Endothelial cell of umbilical vein (primary cell): Measurements from ENCODE around the gene STARD3NL. TPM values are rescaled to one million over a fixed set of nuclear protein-coding genes. Genes with fewer than 3 reads are reported as not detected.
"Not testable (repeated sequence)": the region's sequence is repeated elsewhere in the genome, so short reads cannot be mapped to it uniquely, and the experiment has no call there.

Experiments used
- BruUV-seq: library from RNA; stranded (reverse); fragments of 400-500 nt; replicated peaks from 2 replicates; lab custom pipeline; 2021; lab: Mats Ljungman, UMichigan
- CTCF ChIA-PET: fragments of 300-600, 350-600 bp; sonication (Branson Sonifier 250); formaldehyde crosslinking; loops from one replicate; lab custom pipeline; 2021; ENCODE audit warnings: antibody characterized with exemption, inconsistent platforms; lab: Charles Lee
- POLR2A ChIA-PET: fragments of 300-600, 350-600 bp; sonication (Branson Sonifier 250); formaldehyde crosslinking; loops from one replicate; lab custom pipeline; 2021; ENCODE audit warnings: antibody characterized with exemption, inconsistent platforms; lab: Charles Lee
- DNase-seq: peaks from one replicate; pipeline ENCODE4 v3.0.0-alpha.2; 2011; ENCODE audit warnings: low read depth, low spot score
- FAIRE-seq: peaks from 2 replicates; lab custom pipeline; 2011; peaks lifted over from hg19 to GRCh38; lab: Jason Lieb, UNC
- H2AFZ ChIP-seq: 2 replicates; pipeline ENCODE4 v1.6.0; 2012; ENCODE audit warnings: low read depth, low read length, control low read depth, inconsistent platforms
- H3K27ac ChIP-seq: 2 replicates; pipeline ENCODE4 v1.5.1; 2011; ENCODE audit warnings: low read depth, mild to moderate bottlenecking, control low read depth, low read length, moderate library complexity; ENCODE audit not compliant: insufficient read depth
- H3K27me3 ChIP-seq, 2 experiments: 2 replicates each; pipeline versions ENCODE4 v1.6.0 to v1.6.1; 2011; ENCODE audit warnings: low read length in 2 of 2, mixed read lengths in 1 of 2; ENCODE audit not compliant: control insufficient read depth in 2 of 2, insufficient read depth in 2 of 2
- H3K36me3 ChIP-seq, 2 experiments: 2 replicates in 1 of 2; 3 replicates in 1 of 2; pipeline ENCODE4 v1.5.1; 2011; ENCODE audit warnings: low read length in 2 of 2, mild to moderate bottlenecking in 1 of 2, moderate library complexity in 1 of 2; ENCODE audit not compliant: control insufficient read depth in 2 of 2, insufficient read depth in 2 of 2; ENCODE audit errors: extremely low read depth in 1 of 2
- H3K4me1 ChIP-seq: 3 replicates; pipeline ENCODE4 v1.5.1; 2011; ENCODE audit warnings: mild to moderate bottlenecking, low read length; ENCODE audit not compliant: control insufficient read depth, insufficient read depth; ENCODE audit errors: extremely low read depth
- H3K4me2 ChIP-seq: 2 replicates; pipeline ENCODE4 v1.6.1; 2011; ENCODE audit warnings: low read length, control low read depth, mixed read lengths; ENCODE audit not compliant: insufficient read depth
- H3K4me3 ChIP-seq, 3 experiments: fragments of 200-600 bp in 1 of 3; sonication (generic), shearing (Covaris generic) in 1 of 3; replicated peaks in 1 of 3; 2 replicates each; pipeline ENCODE4 v1.5.1; 2011 to 2016; ENCODE audit warnings: control low read depth in 3 of 3, low read length in 3 of 3, mild to moderate bottlenecking in 2 of 3, inconsistent platforms in 1 of 3, low read depth in 1 of 3, moderate library complexity in 1 of 3; ENCODE audit not compliant: insufficient read depth in 1 of 3
- H3K79me2 ChIP-seq: 2 replicates; pipeline ENCODE4 v1.6.0; 2012; ENCODE audit warnings: low read length, inconsistent platforms; ENCODE audit not compliant: control insufficient read depth, insufficient read depth
- H3K9ac ChIP-seq: replicated peaks from 2 replicates; pipeline ENCODE3; 2011; ENCODE audit warnings: low read length, control low read depth; ENCODE audit not compliant: insufficient read depth; ENCODE audit errors: extremely low read depth
- H3K9me1 ChIP-seq: replicated peaks from 3 replicates; pipeline ENCODE4 v1.6.0; 2011; ENCODE audit warnings: mild to moderate bottlenecking, low read length; ENCODE audit not compliant: control insufficient read depth, insufficient read depth; ENCODE audit errors: extremely low read depth
- H3K9me3 ChIP-seq: replicated peaks from 2 replicates; pipeline ENCODE4 v1.5.1; 2012; ENCODE audit warnings: low read length, inconsistent platforms; ENCODE audit not compliant: control insufficient read depth, insufficient read depth
- H4K20me1 ChIP-seq: replicated peaks from 2 replicates; pipeline ENCODE3; 2011; ENCODE audit warnings: mild to moderate bottlenecking, low read length; ENCODE audit not compliant: control insufficient read depth, insufficient read depth; ENCODE audit errors: extremely low read depth
- CTCF ChIP-seq, 2 donors: IDR thresholded peaks; 1 replicate in 1 of 2; 2 replicates in 1 of 2; pipeline ENCODE4 v1.5.1; 2011; ENCODE audit warnings: low read length in 2 of 2, mild to moderate bottlenecking in 2 of 2, moderate library complexity in 2 of 2, control low read depth in 1 of 2, inconsistent platforms in 1 of 2, low read depth in 1 of 2; ENCODE audit not compliant: insufficient read depth in 1 of 2; ENCODE audit errors: extremely low read depth in 1 of 2
- EZH2 ChIP-seq: IDR thresholded peaks from 2 replicates; pipeline ENCODE4 v1.6.1; 2012; ENCODE audit warnings: borderline replicate concordance, low read depth, mild to moderate bottlenecking, moderate library complexity, low read length, inconsistent platforms; ENCODE audit not compliant: severe bottlenecking
- FOS ChIP-seq: IDR thresholded peaks from 2 replicates; pipeline ENCODE4 v1.6.1; 2011; ENCODE audit warnings: mild to moderate bottlenecking, low read length, moderate library complexity, borderline replicate concordance; ENCODE audit not compliant: insufficient read depth
- GATA2 ChIP-seq: IDR thresholded peaks from 2 replicates; pipeline ENCODE4 v1.7.0; 2011; ENCODE audit warnings: low read depth, mild to moderate bottlenecking, moderate library complexity, mixed read lengths, low read length; ENCODE audit not compliant: insufficient read length, insufficient read depth
- JUN ChIP-seq: IDR thresholded peaks from 2 replicates; pipeline ENCODE4 v1.6.1; 2011; ENCODE audit warnings: borderline replicate concordance, low read depth; ENCODE audit not compliant: insufficient read length, insufficient read depth
- MAX ChIP-seq: IDR thresholded peaks from 2 replicates; pipeline ENCODE4 v1.6.1; 2011; ENCODE audit not compliant: insufficient read depth, insufficient read length
- MYC ChIP-seq: IDR thresholded peaks from one replicate; pipeline ENCODE4 v1.6.1; 2011; ENCODE audit warnings: mild to moderate bottlenecking, low read depth, low read length
- POLR2A ChIP-seq: IDR thresholded peaks from 2 replicates; pipeline ENCODE4 v1.6.1; 2012; ENCODE audit warnings: low read depth, mild to moderate bottlenecking, control low read depth, low read length
- POLR2AphosphoS5 ChIP-seq: IDR thresholded peaks from 2 replicates; pipeline ENCODE4 v1.6.1; 2012; ENCODE audit warnings: low read depth, mild to moderate bottlenecking, control low read depth, low read length, moderate library complexity; ENCODE audit not compliant: insufficient read depth
- dilution Hi-C: fragments of 300-500 bp; cut with MboI; formaldehyde crosslinking; loops from one replicate; pipeline ENCODE4 v1.15.0; 2019; ENCODE audit warnings: low sequenced_read_pairs; ENCODE audit not compliant: extremely low pct_ligation_motif_present
- intact Hi-C: fragments of 100-400 bp; cut with micrococcal nuclease; formaldehyde crosslinking; loops from one replicate; pipeline ENCODE4 v1.10.0; 2022
- polyA plus RNA-seq, 4 experiments: library from polyadenylated mRNA; depleted of rRNA in 3 of 4; stranded (reverse) in 3 of 4; unstranded in 1 of 4; fragments of >200 nt; gene quantifications; 2 replicates each; pipeline versions ENCODE4 v1.2.1 to v1.2.3, GENCODE V29; 2011 to 2012; ENCODE audit warnings: missing spikeins in 1 of 4
- total RNA-seq: library from RNA; stranded (reverse); gene quantifications from 2 replicates; pipeline ENCODE4 v1.2.3, GENCODE V29; 2021

STARD3NL gene
- total and polyA plus RNA-seq, 2 donors (not counting 3 experiments of a cell fraction or from before 2014, with no cell fraction given) = 52.8 to 73.6 TPM

- POLR2A ChIA-PET = no interaction called here
- Histone ChIP-seq H3K79me2 (no peaks in the 10 kb centered on the region), H3K9me3 (no peaks in the 10 kb centered on the region), H3K4me2 (no peak overlapping the region), H3K4me3 (no peak overlapping the region), H4K20me1 (no peaks in the 10 kb centered on the region), H2AFZ (no peak overlapping the region), H3K27me3 (no peaks in the 10 kb centered on the region), H3K36me3 (peaks cover 13 to 18% of the 10 kb centered on the region in 2 experiments), H3K9me1 (no peaks in the 10 kb centered on the region), H3K4me1 (no peaks in the 10 kb centered on the region), H3K9ac (no peak overlapping the region), H3K27ac (no peak overlapping the region)
- BruUV-seq = no TSS peak
- dilution Hi-C loops = no loop called here
- no peak for TF ChIP-seq JUN
- TF ChIP-seq POLR2AphosphoS5 = no peak
- no peak for TF ChIP-seq MAX
- TF ChIP-seq GATA2 = no peak
- TF ChIP-seq POLR2A = no peak
- TF ChIP-seq MYC = no peak
- TF ChIP-seq FOS = no peak
- no peak for TF ChIP-seq CTCF (IDR thresholded peaks at IDR 0.05; ENCODE audit: extremely low read depth in 1 of 2, insufficient read depth in 1 of 2, low read depth in 1 of 2, low read length in 2 of 2)
- TF ChIP-seq EZH2 = no peak
- DNase-seq = no peak
- CTCF ChIA-PET = interaction anchor here (4.3 kb wide), 1 partner anchor 17 kb away, joined by 26 read pairs; no protein-coding TSS in a partner anchor
- intact Hi-C loops = no loop called here
- no peak for FAIRE-seq
Observed at GRCh38 chr7:38232502-38233366, 54.7 kb downstream of the STARD3NL start.

GRCh38 chr7:38234759-38235158 lies 56.7 kb downstream of the STARD3NL start:
- DNase-seq, H3K9me3 ChIP-seq, H3K4me1 ChIP-seq, H3K4me2 ChIP-seq, H3K36me3 ChIP-seq, H3K79me2 ChIP-seq, POLR2A ChIA-PET, H2AFZ ChIP-seq, H4K20me1 ChIP-seq, intact Hi-C loops, H3K27ac ChIP-seq, H3K4me3 ChIP-seq, H3K9me1 ChIP-seq, BruUV-seq, H3K27me3 ChIP-seq, H3K9ac ChIP-seq, dilution Hi-C loops, FAIRE-seq: not testable (repeated sequence)
- CTCF ChIA-PET = interaction anchor here (0.6 to 4.3 kb wide), 3 partner anchors 11 to 141 kb away, joined by 3 to 26 read pairs (median 4); no protein-coding TSS in a partner anchor
